HG02678 (cell line): Measurements from ENCODE around the gene OXLD1.

Source experiments
- ATAC-seq: cut with Tn5 transposase; IDR thresholded peaks from one replicate; pipeline ENCODE4 v1.9.1; 2021; ENCODE audit warnings: mild to moderate bottlenecking, moderate library complexity; ENCODE audit not compliant: unreplicated experiment

Gene OXLD1

DNA sequence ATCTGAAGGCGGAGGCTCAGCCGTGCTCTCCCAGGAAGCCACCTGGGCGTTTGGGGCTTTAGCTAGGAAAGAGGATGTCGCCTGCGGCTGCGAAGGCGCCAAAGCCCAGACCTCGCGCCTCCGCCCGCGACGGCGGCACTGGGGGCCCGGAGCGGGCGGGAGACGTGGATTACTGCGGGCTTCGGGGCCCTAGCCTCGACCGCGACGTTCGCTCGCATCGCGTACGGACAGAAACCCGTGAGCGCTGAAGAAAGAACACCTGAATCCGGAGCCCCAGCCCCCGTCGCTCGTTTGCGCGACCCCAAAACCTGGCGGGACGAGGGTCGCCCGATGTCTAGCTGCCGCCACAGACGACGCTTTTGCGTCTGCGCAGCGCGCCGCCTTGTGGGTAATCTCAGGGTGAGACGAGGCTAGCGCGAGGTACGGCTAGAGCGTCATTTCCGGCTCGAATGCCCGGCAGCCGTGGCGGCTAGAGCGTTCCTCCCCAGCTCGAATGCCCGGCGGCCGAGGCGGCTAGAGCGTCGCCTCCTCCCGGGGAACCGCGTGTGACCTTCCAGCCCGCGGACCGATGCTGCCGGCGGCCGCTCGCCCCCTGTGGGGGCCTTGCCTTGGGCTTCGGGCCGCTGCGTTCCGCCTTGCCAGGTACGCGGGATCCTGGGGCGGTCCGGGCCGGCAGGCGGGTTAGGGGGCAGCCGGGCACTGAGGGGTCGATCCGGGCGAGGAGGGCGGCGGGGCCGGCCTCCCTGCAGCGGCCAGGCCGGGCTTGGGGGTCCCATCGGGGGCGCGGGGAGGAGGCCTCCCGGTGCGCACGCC, 36.7 kb upstream of the OXLD1 start, which contains the start of gene MRPL12:
MRPL12 (plus strand) TSS at position 434 of the 813 bp plus-strand sequence; CDS start at position 569, 135 bp downstream.
- ATAC-seq: peak; percentile 86

DNA sequence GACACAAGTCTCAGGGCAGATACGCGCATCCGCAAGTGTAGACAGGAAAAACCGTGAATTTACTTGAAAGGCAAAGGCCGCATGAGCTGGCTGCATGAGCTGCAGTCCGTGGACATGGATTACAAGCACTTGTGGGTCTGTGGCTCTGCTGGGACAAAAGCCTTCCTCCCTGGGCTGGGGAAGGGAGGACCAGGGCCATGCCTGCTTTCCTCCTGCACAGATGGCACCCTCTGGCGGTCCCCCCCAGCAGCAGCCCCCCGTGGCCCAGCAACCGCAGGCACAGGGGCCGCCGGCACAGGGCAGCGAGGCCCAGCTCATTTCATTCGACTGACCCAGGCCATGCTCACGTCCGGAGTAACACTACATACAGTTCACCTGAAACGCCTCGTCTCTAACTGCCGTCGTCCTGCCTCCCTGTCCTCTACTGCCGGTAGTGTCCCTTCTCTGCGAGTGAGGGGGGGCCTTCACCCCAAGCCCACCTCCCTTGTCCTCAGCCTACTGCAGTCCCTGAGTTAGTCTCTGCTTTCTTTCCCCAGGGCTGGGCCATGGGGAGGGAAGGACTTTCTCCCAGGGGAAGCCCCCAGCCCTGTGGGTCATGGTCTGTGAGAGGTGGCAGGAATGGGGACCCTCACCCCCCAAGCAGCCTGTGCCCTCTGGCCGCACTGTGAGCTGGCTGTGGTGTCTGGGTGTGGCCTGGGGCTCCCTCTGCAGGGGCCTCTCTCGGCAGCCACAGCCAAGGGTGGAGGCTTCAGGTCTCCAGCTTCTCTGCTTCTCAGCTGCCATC, 35.1 kb upstream of the OXLD1 start:
- no peak for ATAC-seq

DNA sequence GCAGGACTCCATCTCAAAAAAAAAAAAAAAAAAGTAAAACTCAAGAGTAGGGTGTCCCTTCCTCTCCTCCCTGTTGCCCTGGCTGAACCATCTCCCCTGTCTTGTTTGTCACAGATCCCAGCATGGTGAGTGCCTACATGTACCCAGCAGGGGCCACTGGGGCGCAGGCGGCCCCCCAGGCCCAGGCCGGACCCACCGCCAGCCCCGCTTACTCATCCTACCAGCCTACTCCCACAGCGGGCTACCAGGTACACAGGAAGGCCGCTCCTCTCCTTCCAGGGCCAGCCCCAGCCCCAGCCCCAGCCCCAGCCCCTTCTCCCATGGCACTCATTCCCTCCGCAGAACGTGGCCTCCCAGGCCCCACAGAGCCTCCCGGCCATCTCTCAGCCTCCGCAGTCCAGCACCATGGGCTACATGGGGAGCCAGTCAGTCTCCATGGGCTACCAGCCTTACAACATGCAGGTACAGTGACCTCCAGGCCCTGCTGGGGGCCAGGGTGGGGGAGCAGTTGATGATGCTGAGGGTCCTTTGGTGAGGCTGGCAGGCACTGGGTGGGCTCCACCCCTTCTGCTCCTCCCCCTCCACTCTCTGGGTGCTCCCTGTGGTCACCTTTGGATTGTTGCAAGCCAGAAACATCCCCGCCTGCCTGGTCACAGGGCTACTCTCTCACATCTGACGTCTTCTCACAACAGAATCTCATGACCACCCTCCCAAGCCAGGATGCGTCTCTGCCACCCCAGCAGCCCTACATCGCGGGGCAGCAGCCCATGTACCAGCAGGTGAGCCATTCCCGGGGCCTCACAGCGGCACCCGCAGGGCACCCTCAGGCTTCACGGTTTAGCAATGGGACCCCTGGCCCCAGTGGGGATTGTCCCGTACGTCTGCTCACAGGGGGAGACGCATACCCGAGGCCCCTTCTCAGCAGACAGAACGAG, 34.2 kb upstream of the OXLD1 start:
- ATAC-seq: no peak

DNA sequence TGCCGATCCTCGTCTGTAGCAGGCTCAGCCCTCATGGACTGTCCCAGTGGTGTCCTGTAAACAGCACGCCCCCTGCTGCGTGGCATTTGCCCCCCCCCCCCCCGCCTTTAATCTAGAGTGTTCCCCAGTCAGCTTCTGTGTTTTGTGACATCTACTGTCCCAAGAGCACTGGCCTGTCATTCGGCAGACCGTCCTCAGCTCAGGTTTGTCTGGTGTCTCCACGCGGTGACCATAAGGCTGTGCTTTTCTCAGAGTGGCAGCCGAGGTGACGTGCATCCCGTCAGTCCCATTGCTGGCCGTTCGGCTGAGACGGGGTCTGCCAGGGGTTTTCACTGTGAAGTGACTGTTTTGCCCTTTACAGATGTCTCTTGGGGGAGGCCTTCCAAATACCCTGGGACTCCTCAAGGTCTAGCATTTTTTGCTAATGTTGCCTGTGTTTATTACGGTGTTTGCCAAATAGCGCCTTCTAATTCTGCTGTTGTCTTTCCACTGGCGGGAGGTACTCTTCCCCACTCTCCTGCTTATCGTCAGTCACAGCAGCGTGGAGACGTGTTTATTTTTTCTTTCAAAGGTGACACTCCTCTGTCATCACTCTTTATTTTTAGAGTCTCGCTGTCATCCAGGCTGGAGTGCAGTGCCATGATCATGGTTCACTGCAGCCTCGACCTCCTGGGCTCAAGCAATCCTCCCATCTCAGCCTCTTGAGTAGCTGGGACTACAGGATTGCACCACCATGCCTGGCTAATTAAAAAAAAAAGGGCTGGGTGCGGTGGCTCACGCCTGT, 31.0 kb upstream of the OXLD1 start:
- ATAC-seq: no peak

DNA sequence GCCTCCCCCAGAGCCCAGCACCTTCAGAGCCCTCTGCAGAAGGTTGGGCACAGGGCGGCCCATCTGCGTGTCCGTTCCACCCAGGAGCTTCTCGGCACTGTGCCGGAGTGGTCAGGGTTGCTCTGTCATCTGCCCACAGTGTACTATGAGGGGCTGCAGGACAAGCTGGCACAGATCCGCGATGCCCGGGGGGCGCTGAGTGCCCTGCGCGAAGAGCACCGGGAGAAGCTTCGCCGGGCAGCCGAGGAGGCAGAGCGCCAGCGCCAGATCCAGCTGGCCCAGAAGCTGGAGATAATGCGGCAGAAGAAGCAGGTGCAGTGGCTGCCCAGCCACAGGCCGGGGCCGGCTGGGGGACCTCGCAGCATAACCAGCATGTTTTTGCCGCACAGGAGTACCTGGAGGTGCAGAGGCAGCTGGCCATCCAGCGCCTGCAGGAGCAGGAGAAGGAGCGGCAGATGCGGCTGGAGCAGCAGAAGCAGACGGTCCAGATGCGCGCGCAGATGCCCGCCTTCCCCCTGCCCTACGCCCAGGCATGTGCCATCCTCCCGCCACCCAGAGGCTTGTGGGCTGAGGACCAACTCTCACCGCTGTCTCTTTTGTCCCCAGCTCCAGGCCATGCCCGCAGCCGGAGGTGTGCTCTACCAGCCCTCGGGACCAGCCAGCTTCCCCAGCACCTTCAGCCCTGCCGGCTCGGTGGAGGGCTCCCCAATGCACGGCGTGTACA, 30.0 kb upstream of the OXLD1 start:
- ATAC-seq: no peak

GRCh38 chr17:81695801-81696200, 29.4 kb upstream of the OXLD1 start:
- ATAC-seq: no peak

- ATAC-seq: no peak
These were observed 28.8 kb upstream of the OXLD1 start for GRCh38 chr17:81695211-81695610.

DNA sequence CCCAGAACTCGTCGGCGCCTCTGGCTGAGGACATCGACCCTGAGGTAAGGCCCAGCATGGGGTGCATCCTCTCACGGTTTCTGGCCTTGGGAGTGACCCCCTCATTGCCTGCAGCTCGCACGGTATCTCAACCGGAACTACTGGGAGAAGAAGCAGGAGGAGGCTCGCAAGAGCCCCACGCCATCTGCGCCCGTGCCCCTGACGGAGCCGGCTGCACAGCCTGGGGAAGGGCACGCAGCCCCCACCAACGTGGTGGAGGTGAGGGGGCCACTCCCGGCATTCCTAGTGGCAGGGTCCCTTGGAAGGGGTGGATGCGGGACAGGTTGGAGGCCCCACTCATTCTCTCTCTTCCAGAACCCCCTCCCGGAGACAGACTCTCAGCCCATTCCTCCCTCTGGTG, 28.4 kb upstream of the OXLD1 start:
- no peak for ATAC-seq

GRCh38 chr17:81693509-81694210, 27.3 kb upstream of the OXLD1 start:
- no peak for ATAC-seq

- ATAC-seq: no peak
These were observed 25.2 kb upstream of the OXLD1 start for GRCh38 chr17:81691608-81692007.

DNA sequence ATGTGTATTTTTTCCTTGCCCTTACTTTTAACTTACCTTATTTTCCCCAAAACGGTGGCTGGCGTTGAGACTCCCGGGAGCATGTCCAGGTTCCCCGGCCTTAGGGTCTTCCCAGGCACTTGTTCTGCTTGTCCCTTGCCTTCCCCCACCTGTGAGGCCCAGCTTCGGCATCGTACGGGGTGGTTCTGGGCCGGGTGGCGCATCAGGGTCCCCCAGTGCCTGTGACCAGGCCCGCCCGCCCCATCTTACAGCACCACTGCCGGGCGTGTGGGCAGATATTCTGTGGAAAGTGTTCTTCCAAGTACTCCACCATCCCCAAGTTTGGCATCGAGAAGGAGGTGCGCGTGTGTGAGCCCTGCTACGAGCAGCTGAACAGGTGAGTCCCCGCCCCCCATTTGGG, 24.8 kb upstream of the OXLD1 start:
- ATAC-seq: no peak

GRCh38 chr17:81690549-81690948, 24.1 kb upstream of the OXLD1 start:
- ATAC-seq: no peak

- no peak for ATAC-seq
These were observed 23.7 kb upstream of the OXLD1 start for GRCh38 chr17:81690066-81690465.

DNA sequence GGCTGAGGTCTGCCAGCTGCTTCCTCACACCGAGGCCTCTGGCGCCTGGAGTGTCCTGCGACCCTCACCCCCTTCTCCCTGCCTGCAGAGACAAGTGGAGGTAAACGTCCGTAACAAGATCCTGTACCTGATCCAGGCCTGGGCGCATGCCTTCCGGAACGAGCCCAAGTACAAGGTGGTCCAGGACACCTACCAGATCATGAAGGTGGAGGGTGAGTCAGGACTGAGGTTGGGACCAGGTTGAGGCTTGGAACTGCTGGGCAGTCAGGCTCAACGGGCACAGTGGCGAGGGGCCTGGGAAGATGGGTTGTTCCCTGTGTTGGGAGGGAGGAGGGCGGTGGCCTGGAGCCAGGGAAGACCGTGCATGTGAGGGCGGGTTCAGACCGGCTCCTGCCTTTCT, 22.2 kb upstream of the OXLD1 start:
- no peak for ATAC-seq

DNA sequence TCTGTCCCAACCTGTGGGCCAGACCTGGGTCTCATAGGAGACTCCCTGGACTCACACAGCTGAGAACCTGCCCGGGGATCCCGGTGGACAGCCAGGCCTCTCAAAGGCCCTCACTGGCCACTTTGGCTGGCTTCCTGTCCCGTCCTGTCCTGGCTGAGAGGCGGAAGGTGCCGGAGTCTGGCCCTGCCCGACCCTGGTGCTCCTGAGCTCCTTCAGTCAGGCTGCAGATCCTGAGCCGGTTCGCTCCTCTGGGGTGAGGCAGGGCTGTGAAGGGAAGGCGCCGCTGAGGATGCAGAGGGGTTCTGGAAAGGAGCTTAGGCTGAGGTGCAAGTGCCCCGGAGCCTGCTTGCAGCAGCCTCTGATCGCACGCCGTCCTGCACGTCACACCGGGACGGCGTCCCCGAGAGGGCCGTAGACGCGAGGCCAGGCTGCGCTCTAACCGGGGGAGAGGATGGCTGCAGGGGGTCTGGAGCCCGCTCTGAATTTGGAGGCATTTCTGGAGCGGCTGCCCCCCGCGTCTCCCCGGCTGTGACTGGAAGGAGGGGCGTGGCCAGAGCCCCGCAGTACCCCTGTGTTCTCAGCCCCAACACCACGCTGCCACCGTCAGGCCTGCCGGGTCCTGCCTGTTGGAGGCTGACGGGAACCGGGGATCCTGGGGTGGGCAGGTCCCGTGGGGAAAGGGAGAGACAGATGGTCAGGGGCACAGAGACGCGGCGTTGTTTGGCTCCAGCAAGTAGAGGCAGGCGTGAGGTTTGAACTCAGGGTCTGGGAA, 21.6 kb upstream of the OXLD1 start:
- no peak for ATAC-seq

DNA sequence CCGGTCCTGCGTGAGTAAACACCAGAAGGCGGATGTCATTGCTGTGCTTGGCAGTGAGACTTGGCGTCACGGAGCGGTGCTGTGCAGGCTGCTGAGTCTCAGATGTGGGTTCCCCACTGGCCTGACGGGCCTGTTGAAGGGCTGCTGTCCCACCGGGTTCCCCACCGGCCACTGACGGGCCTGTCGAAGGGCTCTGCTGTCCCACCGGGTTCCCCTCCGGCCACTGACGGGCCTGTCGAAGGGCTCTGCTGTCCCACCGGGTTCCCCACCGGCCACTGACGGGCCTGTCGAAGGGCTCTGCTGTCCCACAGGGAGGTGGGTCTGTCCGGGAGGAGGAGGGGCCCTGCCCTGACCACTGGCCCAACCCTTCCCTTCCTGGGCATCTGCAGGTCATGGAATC, 20.2 kb upstream of the OXLD1 start:
- ATAC-seq: no peak

DNA sequence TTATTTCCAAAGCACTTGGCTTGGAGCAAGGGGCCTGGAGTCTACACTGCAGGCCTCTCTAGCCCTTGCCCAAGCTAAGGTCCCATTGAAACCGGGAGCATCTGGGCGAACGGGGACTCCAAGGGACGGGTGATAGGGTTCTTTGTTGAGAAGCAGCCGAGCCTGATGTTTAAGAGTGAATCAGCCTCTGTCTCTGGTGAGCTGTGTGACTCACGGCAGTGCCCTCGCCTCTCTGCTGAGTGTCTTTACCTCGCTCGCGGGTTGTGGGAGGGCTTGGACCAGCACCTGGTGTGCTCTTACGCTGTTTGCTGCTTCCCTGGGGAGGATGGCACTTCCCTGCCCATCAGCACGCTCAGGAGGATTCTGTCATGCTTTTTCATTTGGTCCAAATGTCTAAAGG, 18.7 kb upstream of the OXLD1 start:
- ATAC-seq: no peak

- no peak for ATAC-seq
These were observed 18.1 kb upstream of the OXLD1 start for GRCh38 chr17:81684442-81684911.
